HL-60 (cell line): ENCODE results near the gene SLC25A12.

Experiments used
- CTCF ChIP-seq: IDR thresholded peaks from one replicate; pipeline ENCODE4 v1.5.1; 2011; ENCODE audit warnings: low read length, control low read depth, inconsistent platforms; ENCODE audit not compliant: insufficient read depth
- GABPA ChIP-seq: IDR thresholded peaks from 2 replicates; pipeline ENCODE4 v1.6.1; 2012; ENCODE audit warnings: low read depth
- POLR2AphosphoS5 ChIP-seq: IDR thresholded peaks from 2 replicates; pipeline ENCODE4 v1.6.1; 2012; ENCODE audit warnings: low read depth
- REST ChIP-seq: IDR thresholded peaks from 2 replicates; pipeline ENCODE4 v1.6.1; 2012; ENCODE audit warnings: low read depth; ENCODE audit not compliant: insufficient replicate concordance
- SPI1 ChIP-seq: IDR thresholded peaks from 2 replicates; pipeline ENCODE4 v1.6.1; 2012; ENCODE audit warnings: low read depth, mild to moderate bottlenecking, borderline replicate concordance

- TF ChIP-seq CTCF = no peak
- no peak for TF ChIP-seq POLR2AphosphoS5
- no peak for TF ChIP-seq GABPA
- no peak for TF ChIP-seq REST
- TF ChIP-seq SPI1 = no peak
Observed at GRCh38 chr2:171858397-171858958, 35.6 kb downstream of the SLC25A12 start.
